OCI-LY1 (cell line): Measurements from ENCODE around the gene CDC42BPA.

Source experiments
- H2AFZ ChIP-seq: fragments of 200-600 bp; sonication (generic), shearing (Covaris generic); 2 replicates; pipeline ENCODE4 v1.6.0; 2014; ENCODE audit warnings: antibody characterized with exemption, mild to moderate bottlenecking, low read length
- H3F3A ChIP-seq: fragments of 200-600 bp; sonication (generic), shearing (Covaris generic); 2 replicates; pipeline ENCODE4 v1.6.0; 2014; ENCODE audit warnings: mild to moderate bottlenecking, antibody characterized with exemption, low read length, moderate library complexity; ENCODE audit not compliant: insufficient read depth
- H3K27ac ChIP-seq: fragments of 200-600 bp; sonication (generic); 2 replicates; pipeline ENCODE4 v1.5.1; 2014; ENCODE audit warnings: low read length, mixed run types, mild to moderate bottlenecking, low read depth; ENCODE audit not compliant: poor library complexity, severe bottlenecking
- H3K27me3 ChIP-seq: fragments of 200-600 bp; sonication (generic); 2 replicates; pipeline ENCODE4 v1.6.0; 2014; ENCODE audit warnings: antibody characterized with exemption, mild to moderate bottlenecking, low read length, moderate library complexity; ENCODE audit not compliant: insufficient read depth
- H3K36me3 ChIP-seq: fragments of 200-600 bp; sonication (generic); 2 replicates; pipeline ENCODE4 v1.6.1; 2014; ENCODE audit warnings: mild to moderate bottlenecking, antibody characterized with exemption, low read length, moderate library complexity, mixed read lengths; ENCODE audit not compliant: insufficient read depth
- H3K4me1 ChIP-seq: fragments of 200-600 bp; sonication (generic); 2 replicates; pipeline ENCODE4 v1.5.1; 2014; ENCODE audit warnings: mild to moderate bottlenecking, low read length, moderate library complexity; ENCODE audit not compliant: insufficient read depth, severe bottlenecking
- H3K4me2 ChIP-seq: fragments of 200-600 bp; sonication (generic), shearing (Covaris generic); 2 replicates; pipeline ENCODE4 v1.6.1; 2014; ENCODE audit warnings: low read length
- H3K4me3 ChIP-seq: fragments of 200-600 bp; sonication (generic); 2 replicates; pipeline ENCODE4 v1.5.1; 2014; ENCODE audit warnings: low read length, low read depth, mild to moderate bottlenecking, mixed read lengths; ENCODE audit not compliant: poor library complexity, severe bottlenecking
- H3K79me2 ChIP-seq: fragments of 200-600 bp; shearing (Covaris generic); 2 replicates; pipeline ENCODE4 v1.6.1; 2016; ENCODE audit warnings: mixed run types, low read length, mixed read lengths; ENCODE audit not compliant: insufficient read depth
- H3K9ac ChIP-seq: fragments of 200-600 bp; sonication (generic), shearing (Covaris generic); 2 replicates; pipeline ENCODE4 v1.6.1; 2014; ENCODE audit warnings: mild to moderate bottlenecking, low read length, mixed read lengths
- H3K9me2 ChIP-seq: fragments of 200-600 bp; sonication (generic), shearing (Covaris generic); 2 replicates; pipeline ENCODE4 v1.6.1; 2014; ENCODE audit warnings: low read depth, mild to moderate bottlenecking, low read length, mixed read lengths
- H3K9me3 ChIP-seq: fragments of 200-600 bp; shearing (Covaris generic); 2 replicates; pipeline ENCODE4 v1.6.1; 2014; ENCODE audit warnings: low read length, mixed read lengths
- H4K20me1 ChIP-seq: fragments of 200-600 bp; sonication (generic), shearing (Covaris generic); 2 replicates; pipeline ENCODE4 v1.6.0; 2016; ENCODE audit warnings: mild to moderate bottlenecking, low read length; ENCODE audit not compliant: insufficient read depth
- CTCF ChIP-seq: fragments of 200-600 bp; sonication (generic), shearing (Covaris generic); IDR thresholded peaks from 2 replicates; pipeline ENCODE4 v1.5.1; 2017; ENCODE audit warnings: mild to moderate bottlenecking, antibody characterized with exemption, low read length, moderate library complexity, mixed read lengths
- EZH2 ChIP-seq: fragments of 200-600 bp; sonication (generic), shearing (Covaris generic); IDR thresholded peaks from 2 replicates; pipeline ENCODE4 v1.8.0; 2017; ENCODE audit warnings: borderline replicate concordance, mixed run types, mild to moderate bottlenecking, antibody characterized with exemption, low read length, moderate library complexity, mixed read lengths

The CDC42BPA gene

GRCh38 chr1:226960256-226960655, 358.0 kb downstream of the CDC42BPA start:
- no peaks in the 10 kb centered on the region for H4K20me1 ChIP-seq
- H3K9me3 ChIP-seq = no peaks in the 10 kb centered on the region
- no peaks in the 10 kb centered on the region for H3F3A ChIP-seq
- H3K27ac ChIP-seq = no peak overlapping the region
- peaks cover 3% of the 10 kb centered on the region for H3K4me1 ChIP-seq
- H3K9me2 ChIP-seq = no peaks in the 10 kb centered on the region
- H3K4me3 ChIP-seq = no peak overlapping the region
- H2AFZ ChIP-seq = no peak overlapping the region
- H3K4me2 ChIP-seq = no peak overlapping the region
- H3K36me3 ChIP-seq = no peaks in the 10 kb centered on the region
- H3K9ac ChIP-seq = no peak overlapping the region
- H3K79me2 ChIP-seq = no peaks in the 10 kb centered on the region
- H3K27me3 ChIP-seq = no peaks in the 10 kb centered on the region
- TF ChIP-seq CTCF = no peak
- no peak for TF ChIP-seq EZH2

GRCh38 chr1:226958300-226958699, 360.0 kb downstream of the CDC42BPA start:
- no peaks in the 10 kb centered on the region for H3K4me1 ChIP-seq
- H3K9ac ChIP-seq = no peak overlapping the region
- no peaks in the 10 kb centered on the region for H3K9me2 ChIP-seq
- H4K20me1 ChIP-seq = no peaks in the 10 kb centered on the region
- no peaks in the 10 kb centered on the region for H3F3A ChIP-seq
- H3K27me3 ChIP-seq = no peaks in the 10 kb centered on the region
- TF ChIP-seq CTCF (no peak), EZH2 (no peak)
- H3K9me3 ChIP-seq = no peaks in the 10 kb centered on the region
- no peak overlapping the region for H3K4me3 ChIP-seq
- H3K36me3 ChIP-seq = no peaks in the 10 kb centered on the region
- no peak overlapping the region for H2AFZ ChIP-seq
- no peak overlapping the region for H3K4me2 ChIP-seq
- H3K27ac ChIP-seq = no peak overlapping the region
- H3K79me2 ChIP-seq = no peaks in the 10 kb centered on the region

GRCh38 chr1:226957714-226958113, 360.6 kb downstream of the CDC42BPA start:
- Histone ChIP-seq H3K4me3 (no peak overlapping the region), H3K4me2 (no peak overlapping the region), H3K27me3 (no peaks in the 10 kb centered on the region), H3K9me2 (no peaks in the 10 kb centered on the region), H3K9me3 (no peaks in the 10 kb centered on the region), H3K36me3 (no peaks in the 10 kb centered on the region), H3K9ac (no peak overlapping the region), H3K4me1 (no peaks in the 10 kb centered on the region), H3K79me2 (no peaks in the 10 kb centered on the region), H3K27ac (no peak overlapping the region), H2AFZ (no peak overlapping the region), H4K20me1 (no peaks in the 10 kb centered on the region), H3F3A (no peaks in the 10 kb centered on the region)
- TF ChIP-seq CTCF = no peak
- TF ChIP-seq EZH2 = no peak
